Skeletal muscle cell (primary cell): ENCODE measurements around the gene KIF5A.
"Not testable (repeated sequence)": the region's sequence is repeated elsewhere in the genome, so short reads cannot be mapped to it uniquely, and the experiment has no call there.

Experiments used
- DNase-seq: peaks from one replicate; pipeline ENCODE4 v3.0.0-alpha.2; 2010; ENCODE audit warnings: low read depth
- H3K4me3 ChIP-seq: 2 replicates; pipeline ENCODE4 v1.5.1; 2011; ENCODE audit warnings: low read depth, mild to moderate bottlenecking, control low read depth, low read length, moderate library complexity

KIF5A gene

GRCh38 chr12:57576613-57577160 is 26.8 kb downstream of the KIF5A start:
- H3K4me3 ChIP-seq = no peak overlapping the region
- no peak for DNase-seq

- no peak for DNase-seq
- no peak overlapping the region for H3K4me3 ChIP-seq
Observed at GRCh38 chr12:57577981-57578758, 28.3 kb downstream of the KIF5A start.

GRCh38 chr12:57579011-57579410 is 29.2 kb downstream of the KIF5A start:
- DNase-seq = no peak
- H3K4me3 ChIP-seq = no peak overlapping the region

- no peak overlapping the region for H3K4me3 ChIP-seq
- DNase-seq = no peak
Observed at GRCh38 chr12:57579677-57580465, 30.0 kb downstream of the KIF5A start.

- no peak overlapping the region for H3K4me3 ChIP-seq
- DNase-seq = no peak
Observed at GRCh38 chr12:57580466-57580795, 30.6 kb downstream of the KIF5A start.

GRCh38 chr12:57581802-57582201 is 32.0 kb downstream of the KIF5A start:
- no peak for DNase-seq
- no peak overlapping the region for H3K4me3 ChIP-seq

GRCh38 chr12:57582440-57582839 is 32.6 kb downstream of the KIF5A start:
- H3K4me3 ChIP-seq = no peak overlapping the region
- no peak for DNase-seq

GRCh38 chr12:57583008-57583831 is 33.4 kb downstream of the KIF5A start:
- DNase-seq = peak; percentile 36
- H3K4me3 ChIP-seq = no peak overlapping the region

GRCh38 chr12:57584050-57584449 is 34.2 kb downstream of the KIF5A start:
- DNase-seq = no peak
- no peak overlapping the region for H3K4me3 ChIP-seq

- no peak overlapping the region for H3K4me3 ChIP-seq
- DNase-seq = no peak
Observed at GRCh38 chr12:57584690-57585089, 34.8 kb downstream of the KIF5A start.

- no peak for DNase-seq
- H3K4me3 ChIP-seq = no peak overlapping the region
Observed at GRCh38 chr12:57585156-57585555, 35.3 kb downstream of the KIF5A start.

GRCh38 chr12:57586128-57586527 is 36.3 kb downstream of the KIF5A start:
- H3K4me3 ChIP-seq = no peak overlapping the region
- DNase-seq = no peak

GRCh38 chr12:57586832-57587429 is 37.1 kb downstream of the KIF5A start:
- DNase-seq = no peak
- no peak overlapping the region for H3K4me3 ChIP-seq

GRCh38 chr12:57588951-57589610 is 39.2 kb downstream of the KIF5A start:
- not testable (repeated sequence) for H3K4me3 ChIP-seq, DNase-seq

- H3K4me3 ChIP-seq = peak overlapping the region; percentile 61
- no peak for DNase-seq
Observed at GRCh38 chr12:57590479-57590863, 40.6 kb downstream of the KIF5A start.

- no peak for DNase-seq
- peak within 1 kb of the TSS; percentile 61 for H3K4me3 ChIP-seq
Observed at GRCh38 chr12:57590864-57591781, 41.3 kb downstream of the KIF5A start, which contains the start of gene PIP4K2C. TSS of gene PIP4K2C (plus strand) at chr12:57591192. CDS start at chr12:57591290, 98 bp downstream.

GRCh38 chr12:57591782-57592325 is 42.0 kb downstream of the KIF5A start:
- no peak for DNase-seq
- peak overlapping the region; percentile 61 for H3K4me3 ChIP-seq
